SU-DHL-6 (cell line): ENCODE results near the gene KPNA5.

Experiments used
- H2AFZ ChIP-seq: fragments of 200-600 bp; sonication (generic); 2 replicates; pipeline ENCODE4 v1.6.1; 2014; ENCODE audit warnings: low read depth, mild to moderate bottlenecking, moderate library complexity, mixed read lengths, antibody characterized with exemption, low read length; ENCODE audit not compliant: severe bottlenecking
- H3F3A ChIP-seq: fragments of 200-600 bp; shearing (Covaris generic); 2 replicates; pipeline ENCODE4 v1.6.0; 2016; ENCODE audit warnings: antibody characterized with exemption, mild to moderate bottlenecking; ENCODE audit not compliant: insufficient read depth
- H3K27ac ChIP-seq: fragments of 200-600 bp; sonication (generic); 2 replicates; pipeline ENCODE4 v1.5.1; 2016; ENCODE audit warnings: low read depth, mild to moderate bottlenecking, low read length, moderate library complexity, mixed read lengths
- H3K27me3 ChIP-seq: fragments of 200-600 bp; sonication (generic), shearing (Covaris generic); 2 replicates; pipeline ENCODE4 v1.6.0; 2014; ENCODE audit warnings: mild to moderate bottlenecking, low read length
- H3K36me3 ChIP-seq: fragments of 200-600 bp; sonication (generic); 2 replicates; pipeline ENCODE4 v1.6.1; 2014; ENCODE audit warnings: mild to moderate bottlenecking, low read length, mixed read lengths
- H3K4me2 ChIP-seq: fragments of 300-600, 200-600 bp; shearing (Covaris generic), sonication (generic); 2 replicates; pipeline ENCODE4 v1.6.0; 2014; ENCODE audit warnings: low read length, low read depth, mild to moderate bottlenecking; ENCODE audit not compliant: poor library complexity, severe bottlenecking
- H3K4me3 ChIP-seq: fragments of 200-600 bp; sonication (generic); 2 replicates; pipeline ENCODE4 v1.5.1; 2014; ENCODE audit warnings: antibody characterized with exemption, low read length, mild to moderate bottlenecking, mixed read lengths; ENCODE audit not compliant: insufficient read depth, poor library complexity, severe bottlenecking
- H3K79me2 ChIP-seq: fragments of 200-600 bp; sonication (generic); 2 replicates; pipeline ENCODE4 v1.6.1; 2014; ENCODE audit warnings: mild to moderate bottlenecking, low read length, moderate library complexity; ENCODE audit not compliant: insufficient read depth
- H3K9ac ChIP-seq: fragments of 200-600 bp; sonication (generic); 2 replicates; pipeline ENCODE4 v1.7.0; 2014; ENCODE audit warnings: mild to moderate bottlenecking, low read length
- H3K9me2 ChIP-seq: fragments of 200-600 bp; sonication (generic); replicated peaks from 2 replicates; pipeline ENCODE4 v1.6.1; 2014; ENCODE audit warnings: low read length; ENCODE audit not compliant: insufficient read depth
- H3K9me3 ChIP-seq: fragments of 200-600 bp; sonication (generic); 2 replicates; pipeline ENCODE4 v1.6.1; 2014; ENCODE audit warnings: low read length, mixed read lengths; ENCODE audit not compliant: insufficient read depth
- H4K20me1 ChIP-seq: fragments of 200-600 bp; sonication (generic); 2 replicates; pipeline ENCODE4 v1.6.1; 2014; ENCODE audit warnings: low read depth, mild to moderate bottlenecking, antibody characterized with exemption, low read length, moderate library complexity, mixed read lengths
- EZH2phosphoT487 ChIP-seq: fragments of 200-600 bp; sonication (generic), shearing (Covaris generic); conservative IDR thresholded peaks from 2 replicates; pipeline ENCODE4 v1.6.1; 2018; ENCODE audit warnings: mild to moderate bottlenecking, antibody characterized with exemption, low read length, moderate library complexity, mixed read lengths
- TF ChIP-seq, protein P1 (sequence below): fragments of 200-600 bp; sonication (generic); IDR thresholded peaks from one replicate; pipeline ENCODE4 v1.5.1; 2017; ENCODE audit warnings: antibody characterized with exemption, mild to moderate bottlenecking, low read length, moderate library complexity; ENCODE audit not compliant: insufficient read depth, poor library complexity, severe bottlenecking

KPNA5 gene

DNA sequence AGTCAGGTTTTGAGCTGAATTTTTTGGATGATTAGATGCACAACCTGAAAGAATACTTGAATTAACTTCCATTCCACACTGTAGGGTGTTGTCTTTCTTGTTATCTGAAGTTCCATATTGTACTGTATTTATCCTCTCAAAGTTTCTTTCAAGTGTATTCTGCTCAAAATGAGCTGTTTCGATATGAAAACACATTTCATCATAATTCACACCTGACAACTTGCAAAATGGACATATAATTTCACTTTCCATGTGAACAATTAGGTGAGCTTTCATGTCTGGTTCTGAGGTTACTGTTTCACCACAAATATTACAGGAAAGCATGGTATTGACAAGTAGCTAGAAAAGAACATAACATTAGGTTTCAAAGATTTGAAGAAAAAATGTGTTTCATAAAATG lies 14.1 kb upstream of the KPNA5 start:
- TF ChIP-seq EZH2phosphoT487, result no peak
- TF ChIP-seq, protein P1, sequence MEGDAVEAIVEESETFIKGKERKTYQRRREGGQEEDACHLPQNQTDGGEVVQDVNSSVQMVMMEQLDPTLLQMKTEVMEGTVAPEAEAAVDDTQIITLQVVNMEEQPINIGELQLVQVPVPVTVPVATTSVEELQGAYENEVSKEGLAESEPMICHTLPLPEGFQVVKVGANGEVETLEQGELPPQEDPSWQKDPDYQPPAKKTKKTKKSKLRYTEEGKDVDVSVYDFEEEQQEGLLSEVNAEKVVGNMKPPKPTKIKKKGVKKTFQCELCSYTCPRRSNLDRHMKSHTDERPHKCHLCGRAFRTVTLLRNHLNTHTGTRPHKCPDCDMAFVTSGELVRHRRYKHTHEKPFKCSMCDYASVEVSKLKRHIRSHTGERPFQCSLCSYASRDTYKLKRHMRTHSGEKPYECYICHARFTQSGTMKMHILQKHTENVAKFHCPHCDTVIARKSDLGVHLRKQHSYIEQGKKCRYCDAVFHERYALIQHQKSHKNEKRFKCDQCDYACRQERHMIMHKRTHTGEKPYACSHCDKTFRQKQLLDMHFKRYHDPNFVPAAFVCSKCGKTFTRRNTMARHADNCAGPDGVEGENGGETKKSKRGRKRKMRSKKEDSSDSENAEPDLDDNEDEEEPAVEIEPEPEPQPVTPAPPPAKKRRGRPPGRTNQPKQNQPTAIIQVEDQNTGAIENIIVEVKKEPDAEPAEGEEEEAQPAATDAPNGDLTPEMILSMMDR, result no peak

DNA sequence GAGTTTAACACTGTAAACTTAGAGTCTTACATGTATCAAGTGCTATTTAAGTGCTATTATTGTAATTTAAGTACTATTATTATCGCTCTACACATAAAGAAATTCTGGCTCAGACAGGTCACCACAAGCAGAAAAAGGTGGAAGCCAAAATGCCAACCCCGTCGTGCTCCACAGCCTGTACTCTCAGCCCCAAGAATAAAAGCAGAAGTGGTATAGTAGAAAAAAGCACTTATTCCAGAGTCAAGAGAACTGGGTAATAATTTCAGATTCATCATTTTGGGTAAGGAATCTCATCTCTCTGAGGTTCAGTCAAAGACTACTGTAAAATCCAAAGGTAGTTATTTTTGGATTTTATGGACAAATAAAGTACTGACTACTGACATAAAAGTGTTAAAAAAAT lies 13.4 kb upstream of the KPNA5 start:
- Histone ChIP-seq H3K36me3 (no peaks in the 10 kb centered on the region), H2AFZ (no peak overlapping the region), H3F3A (no peaks in the 10 kb centered on the region; the same call in 1 of the 2 replicates), H3K9me3 (no peaks in the 10 kb centered on the region), H3K4me3 (peak overlapping the region; percentile 88), H3K9me2 (no peaks in the 10 kb centered on the region), H3K9ac (peak overlapping the region; percentile 82), H3K79me2 (peaks cover 60% of the 10 kb centered on the region), H4K20me1 (peaks cover 12% of the 10 kb centered on the region), H3K27me3 (no peaks in the 10 kb centered on the region), H3K27ac (peak overlapping the region; percentile 51), H3K4me2 (peak overlapping the region; percentile 93)
- TF ChIP-seq, protein P1, result no peak
- no peak for TF ChIP-seq EZH2phosphoT487

More for the DNA sequence above, 14.1 kb upstream of the KPNA5 start:
- Histone ChIP-seq H3K36me3 (no peaks in the 10 kb centered on the region), H3K4me2 (peak overlapping the region; percentile 93), H3K4me3 (peak overlapping the region; percentile 88), H3K79me2 (peaks cover 67% of the 10 kb centered on the region), H4K20me1 (peaks cover 19% of the 10 kb centered on the region), H3K27ac (no peak overlapping the region), H3K9ac (peak overlapping the region; percentile 20), H3K9me2 (no peaks in the 10 kb centered on the region), H3K27me3 (no peaks in the 10 kb centered on the region), H2AFZ (no peak overlapping the region), H3F3A (no peaks in the 10 kb centered on the region; the same call in 1 of the 2 replicates), H3K9me3 (no peaks in the 10 kb centered on the region)

DNA sequence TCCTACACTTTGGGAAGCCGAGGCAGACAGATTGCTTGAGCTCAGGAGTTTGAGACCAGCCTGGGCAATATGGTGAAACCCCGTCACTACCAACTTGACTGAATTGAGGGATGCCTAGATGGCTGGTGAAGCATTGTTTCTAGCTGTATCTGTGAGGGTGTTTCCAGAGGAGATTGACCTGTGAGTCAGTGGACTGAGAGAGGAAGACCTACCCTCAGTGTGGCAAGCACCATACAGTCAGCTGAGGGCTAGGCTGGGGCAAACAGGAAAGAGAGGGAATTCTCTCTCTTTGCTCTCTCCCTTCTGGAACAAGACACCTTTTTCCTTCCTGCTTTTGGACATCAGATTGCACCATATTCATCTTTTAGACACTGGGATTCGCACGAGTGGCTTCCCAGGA lies 8.7 kb upstream of the KPNA5 start:
- Histone ChIP-seq H2AFZ (no peak overlapping the region), H3K4me2 (no peak overlapping the region), H4K20me1 (no peaks in the 10 kb centered on the region), H3K36me3 (no peaks in the 10 kb centered on the region), H3K27me3 (no peaks in the 10 kb centered on the region), H3F3A (no peaks in the 10 kb centered on the region; the same call in 1 of the 2 replicates), H3K9me2 (no peaks in the 10 kb centered on the region), H3K79me2 (peaks cover 13% of the 10 kb centered on the region), H3K4me3 (no peak overlapping the region), H3K27ac (no peak overlapping the region), H3K9me3 (no peaks in the 10 kb centered on the region), H3K9ac (no peak overlapping the region)
- TF ChIP-seq, protein P1, result no peak
- no peak for TF ChIP-seq EZH2phosphoT487
